Measurements from ENCODE around the gene SGCA.

GRCh38 chr17:50118828-50119218 lies 47.0 kb upstream of the SGCA start:
- TF ChIP-seq ATF1 (CRISPR knock-in tag; IDR thresholded peaks at IDR 0.05): no peak
- TF ChIP-seq ZNF484 (CRISPR knock-in tag; IDR thresholded peaks at IDR 0.05; ENCODE audit: borderline replicate concordance, low read depth): no peak
- no peak for TF ChIP-seq NFYB (CRISPR knock-in tag; IDR thresholded peaks at IDR 0.05)
- TF ChIP-seq SP1 (IDR thresholded peaks at IDR 0.05): no peak
- TF ChIP-seq SP1 (CRISPR knock-in tag; IDR thresholded peaks at IDR 0.05): no peak
- TF ChIP-seq TEAD2 (CRISPR knock-in tag; IDR thresholded peaks at IDR 0.05): no peak
- TF ChIP-seq KLF6 (CRISPR knock-in tag; IDR thresholded peaks at IDR 0.05): no peak
- TF ChIP-seq SMC3 (IDR thresholded peaks at IDR 0.05; ENCODE audit: low read length): no peak
- no peak for TF ChIP-seq FOXA1 (IDR thresholded peaks at IDR 0.05)
- no peak for TF ChIP-seq FOXA1 (CRISPR knock-in tag; IDR thresholded peaks at IDR 0.05)
- TF ChIP-seq CREBL2 (CRISPR knock-in tag; IDR thresholded peaks at IDR 0.05; ENCODE audit: borderline replicate concordance): no peak
